GM21526 (cell line): ENCODE results near the gene P3H2.
"Not testable (repeated sequence)": the region's sequence is repeated elsewhere in the genome, so short reads cannot be mapped to it uniquely, and the experiment has no call there.

Experiments
- ATAC-seq: cut with Tn5 transposase; IDR thresholded peaks from one replicate; pipeline ENCODE4 v1.9.1; 2021; ENCODE audit warnings: moderate library complexity; ENCODE audit not compliant: unreplicated experiment, low FRiP score

Gene P3H2

GRCh38 chr3:190120269-190121060 is at the start of gene P3H2:
P3H2 (minus strand) TSS chr3:190120897; CDS start chr3:190120731, 166 bp downstream.
- ATAC-seq, result peak; percentile 73

- ATAC-seq, result peak; percentile 82
Measured at GRCh38 chr3:190169877-190170276, 49.2 kb upstream of the P3H2 start.

DNA sequence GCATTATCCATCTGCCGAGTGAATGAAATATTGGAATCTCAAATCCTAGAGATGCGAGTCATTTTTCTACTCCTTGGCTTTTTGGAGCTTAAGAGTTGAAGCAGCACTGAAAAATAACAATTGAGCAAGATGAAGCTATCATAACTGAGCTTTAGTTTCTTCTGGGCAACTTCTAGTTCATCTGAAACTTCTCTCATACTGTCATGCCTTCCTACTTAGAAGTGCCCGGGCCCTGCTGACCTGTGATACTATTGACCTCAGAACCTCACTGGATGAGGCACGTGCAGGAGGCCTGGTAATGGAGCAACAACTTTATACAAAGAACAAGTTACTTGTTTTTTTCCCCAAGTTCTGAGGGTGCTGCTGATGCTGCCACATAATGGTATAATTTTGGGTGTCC is 48.5 kb upstream of the P3H2 start:
- ATAC-seq, result no peak

DNA sequence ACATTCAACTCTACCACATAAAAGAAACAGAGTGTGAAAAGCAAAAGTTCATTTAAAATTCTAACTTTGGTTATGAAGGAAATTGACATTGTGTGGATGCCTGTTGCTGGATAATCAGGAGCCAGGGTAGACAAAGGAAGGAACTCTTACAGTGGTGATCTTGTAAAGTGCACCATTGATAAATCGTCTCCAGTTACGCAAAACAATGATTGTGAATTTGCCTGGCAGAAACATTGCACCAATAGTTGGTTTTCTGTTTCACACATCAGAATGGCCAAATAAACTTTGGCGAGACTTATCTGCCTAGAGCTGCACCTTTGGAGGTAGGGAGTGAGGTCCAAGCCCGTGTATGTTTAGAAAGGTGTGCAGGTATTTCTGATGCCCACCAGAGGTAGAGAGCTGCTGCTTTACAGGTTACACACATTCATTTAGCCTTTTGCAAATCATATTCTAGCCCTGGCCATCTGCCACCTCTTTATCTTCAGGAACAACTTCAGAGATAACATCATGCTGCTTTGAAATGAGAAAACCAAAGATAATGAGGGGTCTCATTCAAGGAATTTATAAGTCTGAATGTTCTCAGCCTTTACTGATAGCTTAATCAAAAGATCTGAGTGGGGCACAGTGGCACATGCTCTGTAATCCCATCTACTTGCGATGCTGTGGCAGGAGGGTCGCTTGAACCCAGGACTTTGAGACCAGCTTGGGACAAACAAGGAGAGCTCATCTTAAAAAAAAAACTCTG is 47.4 kb upstream of the P3H2 start:
- ATAC-seq, result no peak

DNA sequence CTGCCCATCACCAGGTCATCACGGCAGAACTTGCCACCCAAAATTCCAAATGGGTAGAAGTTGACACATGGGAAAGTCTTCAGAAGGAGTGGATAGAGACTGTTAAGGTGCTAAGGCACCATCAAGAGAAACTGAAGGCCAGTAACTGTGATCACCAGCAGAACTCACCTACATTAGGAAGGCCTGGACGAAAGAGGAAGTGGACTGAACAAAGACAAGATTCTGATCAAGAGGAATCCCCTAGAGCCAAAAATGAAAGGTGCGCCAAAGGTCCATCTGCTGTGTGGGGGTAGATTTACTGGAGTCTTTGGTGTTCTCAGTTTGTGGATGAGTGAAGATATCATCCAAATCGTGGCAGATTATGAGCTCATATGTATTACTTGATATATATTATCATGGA is 46.3 kb upstream of the P3H2 start:
- ATAC-seq, result no peak

- no peak for ATAC-seq
Measured at GRCh38 chr3:190165253-190165652, 44.6 kb upstream of the P3H2 start.

- ATAC-seq, result not testable (repeated sequence)
Measured at GRCh38 chr3:190162013-190162412, 41.3 kb upstream of the P3H2 start.

GRCh38 chr3:190159902-190160435 is 39.3 kb upstream of the P3H2 start:
- ATAC-seq, result no peak

- ATAC-seq, result no peak
Measured at GRCh38 chr3:190158261-190158660, 37.6 kb upstream of the P3H2 start.

GRCh38 chr3:190155752-190156151 is 35.1 kb upstream of the P3H2 start:
- ATAC-seq, result no peak

DNA sequence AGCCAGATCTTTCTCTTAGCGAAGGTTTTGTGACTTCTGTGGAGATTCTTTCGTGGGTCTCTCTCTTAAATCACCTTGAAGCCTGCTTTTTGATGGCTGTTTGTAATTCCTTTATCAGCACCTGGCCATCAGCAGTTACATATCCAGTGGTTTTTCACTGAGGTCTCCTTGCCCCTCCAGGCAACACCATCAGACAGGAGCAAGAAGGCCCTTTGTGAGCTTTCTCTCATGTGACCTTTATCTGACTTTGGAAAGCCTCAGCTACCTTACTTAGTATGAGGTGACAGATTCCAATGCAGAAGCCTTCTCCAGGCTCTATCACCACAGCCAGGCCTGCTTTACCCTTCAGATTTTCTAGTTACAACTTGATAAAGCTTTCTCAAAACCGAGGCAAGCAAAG is 30.0 kb upstream of the P3H2 start:
- no peak for ATAC-seq

DNA sequence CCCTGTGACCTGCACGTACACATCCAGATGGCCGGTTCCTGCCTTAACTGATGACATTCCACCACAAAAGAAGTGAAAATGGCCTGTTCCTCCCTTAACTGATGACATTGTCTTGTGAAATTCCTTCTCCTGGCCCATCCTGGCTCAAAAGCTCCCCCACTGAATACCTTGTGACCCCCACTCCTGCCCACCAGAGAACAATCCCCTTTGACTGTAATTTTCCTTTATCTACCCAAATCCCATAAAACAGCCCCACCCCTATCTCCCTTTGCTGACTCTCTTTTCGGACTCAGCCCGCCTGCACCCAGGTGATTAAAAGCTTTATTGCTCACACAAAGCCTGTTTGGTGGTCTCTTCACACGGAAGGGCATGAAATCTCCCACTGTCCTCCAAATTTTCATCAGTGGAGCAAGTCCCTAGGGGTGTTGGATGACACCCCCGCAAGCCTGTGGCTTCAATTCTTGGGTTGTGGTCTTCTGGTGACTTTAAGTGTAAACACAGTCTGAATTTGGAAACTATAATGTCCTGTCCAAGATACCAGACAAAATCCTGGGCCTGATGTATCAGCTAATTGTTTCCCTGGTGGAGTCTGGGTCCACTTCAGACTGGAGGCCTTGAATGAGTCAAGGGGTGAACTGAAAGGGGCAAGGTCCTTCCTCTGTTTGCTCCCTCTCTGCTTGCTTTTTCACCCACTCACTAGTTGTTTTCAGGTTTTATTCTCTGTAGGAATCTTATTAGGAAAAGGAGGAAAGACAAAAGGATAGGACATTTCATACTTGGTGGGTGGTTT is 29.3 kb upstream of the P3H2 start:
- ATAC-seq, result not testable (repeated sequence)

- not testable (repeated sequence) for ATAC-seq
Measured at GRCh38 chr3:190144793-190145192, 24.1 kb upstream of the P3H2 start.

DNA sequence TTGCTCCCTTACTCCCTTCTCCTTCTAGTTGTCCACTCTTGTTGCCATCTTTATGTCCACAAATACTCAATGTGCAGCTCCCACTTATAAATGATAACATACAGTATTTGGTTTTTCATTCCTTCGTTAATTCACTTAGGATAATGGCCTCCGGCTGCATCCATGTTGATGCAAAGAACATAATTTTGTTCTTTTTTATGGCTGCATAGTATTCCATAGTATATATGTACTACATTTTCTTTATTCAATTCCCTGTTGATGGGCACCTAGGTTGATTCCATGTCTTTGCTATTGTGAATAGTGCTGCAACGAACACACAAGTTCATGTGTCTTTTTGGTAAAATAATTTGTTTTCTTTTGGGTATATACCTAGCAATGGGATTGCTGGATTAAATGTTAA is 21.3 kb upstream of the P3H2 start:
- ATAC-seq, result no peak

GRCh38 chr3:190139365-190139764 is 18.7 kb upstream of the P3H2 start:
- ATAC-seq, result no peak

DNA sequence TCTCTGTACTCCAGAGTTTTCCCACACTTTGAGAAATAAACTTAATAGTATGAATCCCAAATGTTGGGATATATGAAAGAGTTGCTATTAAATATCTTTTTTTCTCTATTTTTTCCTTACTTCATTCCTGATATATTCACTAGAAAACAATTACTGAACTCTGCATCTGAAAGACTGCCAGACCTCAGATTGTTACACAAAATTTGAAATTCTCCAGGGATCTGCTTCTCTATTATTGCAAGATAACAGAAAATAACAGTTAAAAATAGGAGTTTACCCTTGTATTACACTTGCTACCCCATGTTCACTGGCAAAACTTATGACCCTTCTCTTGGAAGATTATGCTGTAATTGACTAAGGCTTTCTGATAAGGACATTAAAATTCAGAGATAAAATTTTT is 11.7 kb upstream of the P3H2 start:
- no peak for ATAC-seq

GRCh38 chr3:190131329-190131728 is 10.6 kb upstream of the P3H2 start:
- no peak for ATAC-seq

DNA sequence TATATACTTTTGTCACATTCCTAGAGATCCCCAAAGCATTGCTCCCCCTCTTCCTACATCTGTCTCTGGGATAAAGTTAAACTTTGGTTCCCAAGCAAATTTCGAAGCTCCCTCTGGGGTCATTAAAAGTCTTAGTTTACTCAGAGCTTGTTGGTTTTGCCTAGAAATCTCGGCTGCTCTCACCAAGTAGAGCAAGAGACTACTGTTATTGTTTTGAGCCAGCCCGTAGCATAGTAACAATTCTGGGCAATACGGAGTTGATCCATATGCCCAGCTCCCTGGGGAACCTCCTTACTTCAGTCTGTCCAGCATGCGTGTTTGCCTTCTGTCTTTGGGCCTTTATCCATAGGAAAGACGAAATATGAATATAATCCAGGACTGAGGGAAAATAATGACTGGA is 10.0 kb upstream of the P3H2 start:
- no peak for ATAC-seq

DNA sequence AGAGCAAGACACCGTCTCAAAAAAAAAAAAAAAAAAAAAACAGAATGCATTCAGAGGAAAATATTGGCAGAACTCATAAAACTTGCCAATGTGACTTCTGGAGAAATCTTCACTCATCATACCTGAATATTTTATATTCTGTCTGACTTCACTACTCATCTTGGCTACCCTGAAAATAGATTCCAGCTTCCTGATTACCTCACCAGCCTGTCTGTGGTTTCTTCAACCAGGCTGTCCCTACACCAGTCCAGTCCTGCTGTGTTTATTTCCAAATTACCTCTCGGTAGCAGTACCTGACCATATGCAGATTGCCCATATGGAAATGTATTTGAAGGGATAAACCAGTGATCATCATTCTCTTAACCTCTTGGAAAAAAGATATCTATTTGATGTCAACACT is 9.3 kb upstream of the P3H2 start:
- no peak for ATAC-seq

GRCh38 chr3:190127797-190128196 is 7.1 kb upstream of the P3H2 start:
- ATAC-seq, result no peak

- no peak for ATAC-seq
Measured at GRCh38 chr3:190127195-190127594, 6.5 kb upstream of the P3H2 start.
